GM18499 (cell line): Measurements from ENCODE around the gene CPXM1.
"Not testable (repeated sequence)": the region's sequence is repeated elsewhere in the genome, so short reads cannot be mapped to it uniquely, and the experiment has no call there.

ENCODE experiments used
- ATAC-seq: cut with Tn5 transposase; IDR thresholded peaks from one replicate; pipeline ENCODE4 v1.9.1; 2021; ENCODE audit warnings: moderate number of reproducible peaks; ENCODE audit not compliant: insufficient read depth, unreplicated experiment

The CPXM1 gene

GRCh38 chr20:2825761-2826160 is 25.3 kb upstream of the CPXM1 start:
- no peak for ATAC-seq

GRCh38 chr20:2822073-2822472 is 21.6 kb upstream of the CPXM1 start:
- ATAC-seq: no peak

DNA sequence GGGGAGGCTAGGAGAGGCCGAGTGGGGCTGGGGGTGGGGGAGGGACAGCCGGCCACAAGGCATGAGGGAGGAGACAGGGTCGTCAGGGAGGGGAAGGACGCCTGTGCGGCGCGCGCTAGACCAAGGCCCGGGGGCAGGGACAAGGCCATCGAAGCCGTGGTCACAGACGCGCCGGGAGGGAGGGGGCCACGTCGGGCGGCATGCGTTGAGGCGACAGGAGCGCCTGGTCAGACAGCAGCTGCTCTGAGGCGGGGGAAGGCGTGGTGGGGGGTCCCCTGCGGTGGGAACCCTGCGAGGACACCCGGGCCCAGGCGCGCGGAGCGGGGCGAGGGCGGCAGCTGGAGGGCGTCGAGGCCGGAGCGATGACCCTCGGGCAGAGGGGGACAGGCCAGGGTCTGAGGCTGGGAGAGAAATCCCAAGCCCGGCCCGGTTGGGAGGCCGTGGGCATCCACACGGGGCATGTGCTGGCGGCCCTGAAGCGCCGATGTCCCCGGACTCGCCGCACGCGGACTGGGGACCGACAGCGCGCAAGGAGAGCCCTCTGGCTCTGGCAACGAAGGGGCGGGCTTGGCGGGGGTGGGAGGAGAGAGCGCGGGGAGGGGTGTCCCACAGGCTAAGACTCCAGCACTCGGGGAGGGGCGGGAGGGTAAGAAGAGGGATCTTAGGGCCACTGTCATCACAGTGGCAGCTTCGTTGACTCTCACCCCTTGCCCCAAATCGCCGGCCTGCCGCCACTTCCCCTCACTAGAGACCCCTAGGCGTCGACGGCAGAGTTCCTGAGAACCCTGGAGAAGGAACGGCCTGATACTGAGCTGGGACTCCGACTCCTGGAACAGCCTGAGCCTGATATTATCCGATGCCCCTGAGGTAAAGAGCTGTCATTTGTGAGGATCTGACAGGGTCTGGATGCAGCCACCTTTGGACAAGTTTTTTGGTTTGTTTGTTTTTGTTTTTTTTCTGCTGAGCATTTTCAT is 20.8 kb upstream of the CPXM1 start:
- no peak for ATAC-seq

DNA sequence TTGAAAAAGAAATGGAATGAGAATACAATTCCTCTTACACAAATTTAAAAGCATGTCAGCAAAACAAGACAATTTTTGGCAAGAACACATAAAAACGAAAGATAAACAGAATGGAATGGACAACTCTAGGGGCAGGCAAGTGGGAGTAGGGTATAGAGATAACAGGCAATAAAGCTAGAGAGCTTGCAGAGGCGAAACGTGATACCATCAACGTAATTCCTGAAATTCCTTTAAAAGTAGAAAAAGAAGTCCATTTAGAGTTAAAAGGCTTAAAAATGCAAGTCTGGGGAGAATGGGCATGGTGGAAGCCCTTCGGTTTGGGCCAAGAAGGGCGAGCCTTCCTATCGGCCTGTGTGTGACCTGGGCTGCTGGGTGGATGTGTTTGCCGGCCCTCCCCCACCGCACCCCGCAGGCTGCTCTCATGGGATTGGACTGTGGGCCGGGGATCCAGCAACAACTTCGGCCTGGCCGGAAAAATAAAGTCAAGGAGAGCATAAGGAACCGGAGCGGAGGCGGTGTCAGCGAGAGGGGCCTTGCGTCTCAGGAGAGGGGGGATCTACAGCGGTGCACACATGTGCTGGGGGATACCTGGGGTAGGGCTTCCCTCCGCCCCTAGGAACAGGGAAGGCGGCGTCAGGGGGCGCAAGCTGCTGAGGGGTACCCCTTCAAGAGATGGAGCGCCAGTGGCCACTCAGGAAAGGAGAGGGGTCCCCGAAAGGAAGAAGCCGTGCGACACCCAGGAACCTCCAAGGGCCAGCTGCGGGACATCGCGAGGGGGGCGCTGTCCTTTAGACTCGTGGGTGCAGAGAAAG is 19.9 kb upstream of the CPXM1 start:
- ATAC-seq: no peak

DNA sequence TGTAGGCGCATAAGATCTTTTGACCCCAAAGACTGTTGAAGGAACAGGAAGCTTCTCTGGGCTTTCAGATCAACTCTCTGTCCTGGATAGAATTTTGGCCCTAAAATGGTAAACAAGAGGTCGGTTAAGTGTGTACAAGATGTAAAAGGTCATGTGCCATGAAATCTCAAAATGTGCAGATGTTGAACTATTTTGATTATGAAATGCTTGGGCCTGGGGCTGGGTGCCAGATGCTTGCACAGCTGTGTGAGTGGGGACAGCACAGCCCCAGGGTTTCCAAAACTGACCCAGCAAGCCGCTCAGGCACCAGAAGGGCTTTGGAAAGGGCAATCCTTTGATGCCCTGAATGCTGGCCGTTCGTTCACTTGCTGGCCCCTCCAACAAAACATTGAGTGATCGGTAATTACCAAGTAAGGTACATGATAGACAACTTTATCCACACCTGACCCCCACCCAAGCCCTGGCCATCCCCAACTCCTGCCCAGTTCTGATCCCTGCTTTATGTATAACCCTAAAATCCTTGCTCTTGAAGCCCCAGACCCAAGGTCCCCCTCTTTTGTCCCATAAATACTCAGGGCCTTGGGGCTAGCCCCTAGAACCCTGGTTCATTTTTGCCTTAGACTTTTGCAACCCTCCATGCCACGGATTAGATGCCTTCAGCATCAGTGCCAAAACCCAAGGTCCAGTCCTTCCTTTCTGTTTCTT is 17.6 kb upstream of the CPXM1 start:
- no peak for ATAC-seq

DNA sequence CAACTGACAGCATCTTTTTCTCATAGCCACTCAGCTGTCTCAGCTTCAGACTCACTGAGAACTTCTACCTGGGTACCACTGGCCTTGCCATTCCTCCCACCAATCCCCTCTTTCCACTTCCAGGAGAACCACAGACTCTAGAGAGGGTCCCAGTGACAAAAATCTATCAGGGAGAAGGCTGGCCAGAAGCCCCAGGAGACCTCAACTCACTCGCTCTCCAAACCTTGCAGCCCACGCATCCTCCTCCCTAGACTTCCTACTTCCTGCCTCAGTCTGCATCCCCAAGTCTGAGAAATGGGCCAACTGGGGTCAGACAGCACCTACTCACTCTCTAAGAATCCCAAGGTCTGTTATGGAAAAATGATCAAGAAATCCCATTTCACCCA is 16.9 kb upstream of the CPXM1 start:
- no peak for ATAC-seq

DNA sequence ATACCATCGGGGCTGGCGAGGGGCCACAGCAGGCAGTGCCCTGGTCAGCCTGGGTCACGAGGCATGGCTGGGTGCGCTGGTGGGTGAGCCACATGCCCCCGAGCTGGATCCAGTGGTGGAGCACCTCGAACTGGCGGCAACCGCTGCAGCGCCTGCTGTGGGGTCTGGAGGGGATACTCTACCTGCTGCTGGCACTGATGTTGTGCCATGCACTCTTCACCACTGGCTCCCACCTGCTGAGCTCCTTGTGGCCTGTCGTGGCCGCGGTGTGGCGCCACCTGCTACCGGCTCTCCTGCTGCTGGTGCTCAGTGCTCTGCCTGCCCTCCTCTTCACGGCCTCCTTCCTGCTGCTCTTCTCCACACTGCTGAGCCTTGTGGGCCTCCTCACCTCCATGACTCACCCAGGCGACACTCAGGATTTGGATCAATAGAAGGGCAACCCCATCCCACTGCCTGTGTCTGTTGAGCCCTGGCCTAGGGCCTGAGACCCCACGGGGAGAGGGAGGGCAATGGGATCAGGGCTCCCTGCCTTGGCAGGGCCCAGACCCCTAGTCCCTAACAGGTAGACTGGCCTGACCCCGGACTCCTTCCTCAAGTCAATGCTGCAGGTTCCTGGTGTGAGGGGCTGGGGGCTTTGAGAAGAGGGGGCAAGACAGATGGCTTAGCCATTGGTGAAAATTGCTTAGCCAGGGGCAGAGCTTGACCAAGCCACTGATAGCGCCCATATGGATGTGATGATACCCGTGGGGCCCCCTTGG is 16.3 kb upstream of the CPXM1 start:
- ATAC-seq: no peak

DNA sequence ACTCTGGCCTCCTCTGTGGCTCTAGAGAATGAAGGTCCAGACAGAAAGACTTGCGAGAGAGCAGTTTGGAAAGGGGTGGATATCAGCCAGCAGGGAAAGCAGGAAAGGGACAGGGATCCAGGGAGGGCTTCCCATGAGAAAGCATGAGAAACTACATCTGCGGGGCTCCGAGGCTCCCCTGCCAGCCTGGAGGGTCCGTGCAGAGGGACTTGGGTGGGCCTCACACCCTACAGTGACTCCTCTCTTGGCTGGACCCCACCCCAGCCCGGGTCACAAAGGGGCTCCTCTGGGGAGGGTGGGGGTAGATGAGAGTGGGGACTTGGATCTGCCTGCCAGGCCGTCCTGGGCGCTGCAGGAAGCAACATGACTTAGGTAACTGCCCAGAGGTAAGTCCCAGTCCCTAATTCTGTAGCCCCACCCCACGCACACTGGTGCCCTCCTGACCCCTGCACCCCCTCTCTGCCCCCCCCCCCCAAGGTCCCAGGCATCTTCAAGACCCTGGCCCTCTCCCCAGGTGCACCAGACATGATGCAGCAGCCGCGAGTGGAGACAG is 15.7 kb upstream of the CPXM1 start, which contains the start of gene TMEM239:
Gene TMEM239 (plus strand): TSS at position 335 of the 553 bp plus-strand sequence. CDS start 191 bp downstream, at position 526.
- no peak for ATAC-seq

DNA sequence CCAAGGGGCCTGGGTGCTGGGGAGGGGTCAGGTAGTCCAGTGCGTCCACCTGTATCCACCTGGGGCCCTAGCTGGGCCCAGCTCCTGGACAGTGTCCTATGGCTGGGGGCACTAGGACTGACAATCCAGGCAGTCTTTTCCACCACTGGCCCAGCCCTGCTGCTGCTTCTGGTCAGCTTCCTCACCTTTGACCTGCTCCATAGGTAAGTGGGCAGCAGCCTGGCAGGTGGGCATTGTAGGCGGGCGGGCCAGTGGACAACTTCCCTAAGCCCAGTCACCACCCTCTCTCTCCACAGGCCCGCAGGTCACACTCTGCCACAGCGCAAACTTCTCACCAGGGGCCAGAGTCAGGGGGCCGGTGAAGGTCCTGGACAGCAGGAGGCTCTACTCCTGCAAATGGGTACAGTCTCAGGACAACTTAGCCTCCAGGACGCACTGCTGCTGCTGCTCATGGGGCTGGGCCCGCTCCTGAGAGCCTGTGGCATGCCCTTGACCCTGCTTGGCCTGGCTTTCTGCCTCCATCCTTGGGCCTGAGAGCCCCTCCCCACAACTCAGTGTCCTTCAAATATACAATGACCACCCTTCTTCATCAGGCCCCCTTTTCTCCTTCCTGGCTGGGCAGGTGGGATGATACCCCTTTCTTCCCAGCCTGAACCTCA is 14.9 kb upstream of the CPXM1 start:
- ATAC-seq: no peak

DNA sequence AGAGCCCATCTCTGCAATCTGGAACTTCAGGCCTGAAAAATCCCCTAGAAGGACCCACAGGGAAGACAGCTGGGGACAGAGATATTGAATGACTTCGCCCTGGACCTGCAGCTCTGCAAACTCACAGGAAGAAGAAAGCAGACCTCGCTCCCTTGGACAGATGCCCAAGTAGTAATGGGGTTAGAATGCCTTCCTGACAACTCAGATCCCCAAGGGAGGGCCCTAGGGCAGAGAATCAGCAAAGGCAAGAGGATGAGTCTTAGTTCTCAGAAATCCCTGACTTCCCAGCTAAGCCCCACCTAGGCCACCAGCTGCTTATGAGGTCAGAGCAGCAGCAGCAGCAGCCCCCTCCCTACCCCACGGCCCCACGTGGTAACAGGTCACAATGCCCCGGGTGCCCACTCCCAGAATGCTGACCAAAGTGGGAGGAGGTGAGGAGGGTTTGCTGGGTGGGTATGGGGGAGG is 14.2 kb upstream of the CPXM1 start, which contains the start of gene C20orf141:
Gene C20orf141 (plus strand): TSS at position 401 of the 465 bp plus-strand sequence. CDS start 198 bp downstream, outside the sequence.
- no peak for ATAC-seq

GRCh38 chr20:2814076-2814475 is 13.6 kb upstream of the CPXM1 start:
- ATAC-seq: no peak

DNA sequence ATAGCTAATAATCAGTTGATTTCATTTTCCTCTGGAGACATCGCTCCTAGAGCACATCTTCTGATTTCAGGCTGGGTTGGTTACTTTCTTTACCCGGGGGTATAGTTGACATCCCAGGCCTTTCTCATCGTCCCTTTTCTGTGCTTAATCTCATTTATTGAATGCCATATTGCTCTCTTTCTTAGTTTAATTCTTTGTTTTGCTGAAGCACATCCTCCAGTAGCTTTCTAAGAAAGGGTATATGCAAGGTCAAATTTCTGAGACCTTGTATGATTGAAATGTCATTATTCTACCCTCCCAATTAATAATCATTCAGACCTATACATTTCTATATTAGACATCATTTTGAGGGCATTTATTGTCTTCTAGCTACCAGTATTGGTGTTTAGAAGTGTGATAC is 11.8 kb upstream of the CPXM1 start:
- no peak for ATAC-seq

GRCh38 chr20:2809690-2810089 is 9.3 kb upstream of the CPXM1 start:
- no peak for ATAC-seq

DNA sequence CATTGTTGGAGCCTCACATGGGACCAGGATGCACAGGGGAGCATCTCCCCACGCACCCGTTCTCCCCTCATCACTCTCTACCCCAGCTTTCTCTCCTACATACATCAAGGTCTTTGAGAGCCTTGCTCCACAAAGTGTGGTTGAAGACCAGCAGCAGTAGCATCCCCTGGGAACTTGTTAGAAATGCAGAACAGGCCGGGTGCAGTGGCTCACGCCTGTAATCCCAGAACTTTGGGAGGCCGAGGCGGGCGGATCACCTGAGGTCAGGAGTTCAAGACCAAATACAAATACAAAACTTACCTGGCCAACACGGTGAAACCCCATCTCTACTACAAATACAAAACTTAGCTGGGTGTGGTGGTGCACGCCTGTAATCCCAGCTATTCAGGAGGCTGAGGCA is 7.5 kb upstream of the CPXM1 start:
- not testable (repeated sequence) for ATAC-seq

DNA sequence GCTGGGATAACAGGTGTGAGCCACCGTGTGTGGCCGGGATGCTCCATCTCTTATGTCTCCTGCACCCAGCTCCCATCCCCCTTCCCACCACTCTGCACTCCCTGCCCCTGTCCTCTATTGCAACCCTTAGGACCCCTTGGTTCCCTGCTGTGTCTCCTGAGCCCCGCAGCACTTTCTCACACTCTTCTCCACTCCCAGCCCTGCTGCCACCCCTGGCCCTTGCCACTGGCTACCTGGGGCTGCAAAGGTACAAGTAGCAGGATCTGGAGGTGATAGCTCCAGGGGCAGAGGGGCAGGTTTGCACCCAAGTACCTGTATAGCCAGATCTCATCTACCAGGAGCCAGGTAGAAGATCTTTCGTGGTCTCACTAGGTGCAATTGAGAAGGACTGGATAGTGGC is 6.6 kb upstream of the CPXM1 start:
- ATAC-seq: no peak

DNA sequence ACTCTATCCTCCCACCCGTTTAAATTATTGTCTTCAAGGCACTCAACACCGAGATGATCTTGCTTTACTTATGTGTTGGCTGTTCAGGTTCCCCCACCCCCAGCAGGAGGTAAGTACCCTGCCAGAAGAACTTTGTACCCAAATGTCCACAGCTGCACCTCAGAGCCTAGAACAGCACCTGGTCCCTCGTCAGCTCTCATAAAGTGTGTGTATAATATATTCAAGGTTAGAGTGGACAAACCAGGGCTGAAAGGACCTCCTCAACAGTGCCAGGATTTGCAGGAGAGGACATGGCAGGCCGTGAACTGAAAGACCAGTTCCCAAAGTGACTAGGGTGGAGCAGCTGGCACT is 5.9 kb upstream of the CPXM1 start:
- no peak for ATAC-seq

GRCh38 chr20:2805689-2806350 is 5.4 kb upstream of the CPXM1 start:
- ATAC-seq: no peak
